ENCODE results near the gene DPP4.

The DPP4 gene

GRCh38 chr2:162114271-162114670 is 40.3 kb upstream of the DPP4 start:
- DNase-seq (ENCODE audit: low spot score), result no peak
- Histone ChIP-seq H3K9me3 (replicated peaks in 1 of 2; ENCODE audit: control insufficient read depth in 2 of 2, insufficient read depth in 1 of 2, low read depth in 1 of 2, low read length in 2 of 2) (peaks cover 0 to 4% of the 10 kb centered on the region in 2 donors), H3K14ac (ENCODE audit: low read length) (no peak overlapping the region), H3K18ac (ENCODE audit: low read length) (no peak overlapping the region), H3K4me3 (ENCODE audit: low read length in 2 of 2) (no peak overlapping the region), H2BK120ac (ENCODE audit: low read depth, low read length) (no peak overlapping the region), H3K4me1 (ENCODE audit: control insufficient read depth in 2 of 2, insufficient read depth in 1 of 2, low read depth in 1 of 2, low read length in 2 of 2) (no peaks in the 10 kb centered on the region), H3K23ac (ENCODE audit: low read depth, low read length, poor library complexity) (no peak overlapping the region), H3K4ac (ENCODE audit: low read length) (no peak overlapping the region), H3K27ac (replicated peaks; ENCODE audit: low read length) (no peak overlapping the region), H3K4me2 (ENCODE audit: insufficient read depth, low read length, poor library complexity, severe bottlenecking) (no peak overlapping the region), H2AK5ac (ENCODE audit: low read depth, low read length) (no peak overlapping the region), H2BK5ac (ENCODE audit: low read length) (no peak overlapping the region), H3K9ac (ENCODE audit: low read depth, low read length, poor library complexity) (no peak overlapping the region), H3K36me3 (replicated peaks in 1 of 2; ENCODE audit: control insufficient read depth in 2 of 2, insufficient read depth in 2 of 2, low read length in 2 of 2) (no peaks in the 10 kb centered on the region), H4K91ac (ENCODE audit: low read depth, low read length, poor library complexity) (no peak overlapping the region), H4K8ac (ENCODE audit: low read depth, low read length) (no peak overlapping the region), H3K27me3 (ENCODE audit: control insufficient read depth in 3 of 3, insufficient read depth in 3 of 3, low read depth in 1 of 3, low read length in 3 of 3) (no peaks in the 10 kb centered on the region), H3K79me1 (ENCODE audit: low read depth, low read length) (no peaks in the 10 kb centered on the region), H2BK12ac (ENCODE audit: low read length) (no peak overlapping the region), H2AFZ (ENCODE audit: low read length) (no peak overlapping the region), H2BK15ac (ENCODE audit: low read length) (no peak overlapping the region)
- WGBS, 2 donors (ENCODE audit: extremely low coverage in 2 of 2, insufficient read length in 2 of 2, insufficient replicate concordance in 1 of 2), result no CpG with 5 or more reads among the region's 1 CpG

GRCh38 chr2:162113776-162114168 is 39.8 kb upstream of the DPP4 start:
- Histone ChIP-seq H3K79me1 (ENCODE audit: low read depth, low read length) (no peaks in the 10 kb centered on the region), H3K27ac (replicated peaks; ENCODE audit: low read length) (no peak overlapping the region), H3K4me1 (ENCODE audit: control insufficient read depth in 2 of 2, insufficient read depth in 1 of 2, low read depth in 1 of 2, low read length in 2 of 2) (no peaks in the 10 kb centered on the region), H2BK12ac (ENCODE audit: low read length) (no peak overlapping the region), H3K9ac (ENCODE audit: low read depth, low read length, poor library complexity) (no peak overlapping the region), H3K18ac (ENCODE audit: low read length) (no peak overlapping the region), H4K91ac (ENCODE audit: low read depth, low read length, poor library complexity) (no peak overlapping the region), H3K4me2 (ENCODE audit: insufficient read depth, low read length, poor library complexity, severe bottlenecking) (no peak overlapping the region), H3K14ac (ENCODE audit: low read length) (no peak overlapping the region), H3K4ac (ENCODE audit: low read length) (no peak overlapping the region), H3K27me3 (ENCODE audit: control insufficient read depth in 3 of 3, insufficient read depth in 3 of 3, low read depth in 1 of 3, low read length in 3 of 3) (no peaks in the 10 kb centered on the region), H2AFZ (ENCODE audit: low read length) (no peak overlapping the region), H2BK120ac (ENCODE audit: low read depth, low read length) (no peak overlapping the region), H3K9me3 (replicated peaks in 1 of 2; ENCODE audit: control insufficient read depth in 2 of 2, insufficient read depth in 1 of 2, low read depth in 1 of 2, low read length in 2 of 2) (peaks cover 0 to 4% of the 10 kb centered on the region in 2 donors), H2BK15ac (ENCODE audit: low read length) (no peak overlapping the region), H3K4me3 (ENCODE audit: low read length in 2 of 2) (no peak overlapping the region), H2AK5ac (ENCODE audit: low read depth, low read length) (no peak overlapping the region), H3K23ac (ENCODE audit: low read depth, low read length, poor library complexity) (no peak overlapping the region), H4K8ac (ENCODE audit: low read depth, low read length) (no peak overlapping the region), H2BK5ac (ENCODE audit: low read length) (no peak overlapping the region), H3K36me3 (replicated peaks in 1 of 2; ENCODE audit: control insufficient read depth in 2 of 2, insufficient read depth in 2 of 2, low read length in 2 of 2) (no peaks in the 10 kb centered on the region)
- no CpG with 5 or more reads among the region's 1 CpG for WGBS, 2 donors (ENCODE audit: extremely low coverage in 2 of 2, insufficient read length in 2 of 2, insufficient replicate concordance in 1 of 2)
- no peak for DNase-seq (ENCODE audit: low spot score)

GRCh38 chr2:162113088-162113775 is 39.2 kb upstream of the DPP4 start:
- Histone ChIP-seq H3K27me3 (ENCODE audit: control insufficient read depth in 3 of 3, insufficient read depth in 3 of 3, low read depth in 1 of 3, low read length in 3 of 3) (no peaks in the 10 kb centered on the region), H4K8ac (ENCODE audit: low read depth, low read length) (no peak overlapping the region), H3K36me3 (replicated peaks in 1 of 2; ENCODE audit: control insufficient read depth in 2 of 2, insufficient read depth in 2 of 2, low read length in 2 of 2) (no peaks in the 10 kb centered on the region), H2AFZ (ENCODE audit: low read length) (no peak overlapping the region), H3K4me3 (ENCODE audit: low read length in 2 of 2) (no peak overlapping the region), H2BK5ac (ENCODE audit: low read length) (no peak overlapping the region), H3K4me2 (ENCODE audit: insufficient read depth, low read length, poor library complexity, severe bottlenecking) (no peak overlapping the region), H3K9ac (ENCODE audit: low read depth, low read length, poor library complexity) (no peak overlapping the region), H3K79me1 (ENCODE audit: low read depth, low read length) (no peaks in the 10 kb centered on the region), H3K23ac (ENCODE audit: low read depth, low read length, poor library complexity) (no peak overlapping the region), H2BK120ac (ENCODE audit: low read depth, low read length) (no peak overlapping the region), H3K27ac (replicated peaks; ENCODE audit: low read length) (no peak overlapping the region), H2AK5ac (ENCODE audit: low read depth, low read length) (no peak overlapping the region), H3K4ac (ENCODE audit: low read length) (no peak overlapping the region), H3K14ac (ENCODE audit: low read length) (no peak overlapping the region), H2BK12ac (ENCODE audit: low read length) (no peak overlapping the region), H4K91ac (ENCODE audit: low read depth, low read length, poor library complexity) (no peak overlapping the region), H2BK15ac (ENCODE audit: low read length) (no peak overlapping the region), H3K4me1 (ENCODE audit: control insufficient read depth in 2 of 2, insufficient read depth in 1 of 2, low read depth in 1 of 2, low read length in 2 of 2) (no peaks in the 10 kb centered on the region), H3K9me3 (replicated peaks in 1 of 2; ENCODE audit: control insufficient read depth in 2 of 2, insufficient read depth in 1 of 2, low read depth in 1 of 2, low read length in 2 of 2) (peaks cover 0 to 4% of the 10 kb centered on the region in 2 donors), H3K18ac (ENCODE audit: low read length) (no peak overlapping the region)
- no peak for DNase-seq (ENCODE audit: low spot score)
- WGBS, 2 donors (ENCODE audit: extremely low coverage in 2 of 2, insufficient read length in 2 of 2, insufficient replicate concordance in 1 of 2), result no CpG with 5 or more reads among the region's 3 CpGs

- H2BK5ac ChIP-seq (ENCODE audit: low read length), result no peak overlapping the region
- H3K14ac ChIP-seq (ENCODE audit: low read length), result no peak overlapping the region
- H2BK12ac ChIP-seq (ENCODE audit: low read length), result no peak overlapping the region
- no peak overlapping the region for H2BK15ac ChIP-seq (ENCODE audit: low read length)
- H3K4me2 ChIP-seq (ENCODE audit: insufficient read depth, low read length, poor library complexity, severe bottlenecking), result no peak overlapping the region
- H3K36me3 ChIP-seq (replicated peaks in 1 of 2; ENCODE audit: control insufficient read depth in 2 of 2, insufficient read depth in 2 of 2, low read length in 2 of 2), result no peaks in the 10 kb centered on the region
- H3K9me3 ChIP-seq (replicated peaks in 1 of 2; ENCODE audit: control insufficient read depth in 2 of 2, insufficient read depth in 1 of 2, low read depth in 1 of 2, low read length in 2 of 2), result peaks cover 0 to 4% of the 10 kb centered on the region in 2 donors
- whole genome bisulfite sequencing, 2 donors (ENCODE audit: extremely low coverage in 2 of 2, insufficient read length in 2 of 2, insufficient replicate concordance in 1 of 2), result no CpG with 5 or more reads among the region's 5 CpGs
- no peak overlapping the region for H2AK5ac ChIP-seq (ENCODE audit: low read depth, low read length)
- H3K9ac ChIP-seq (ENCODE audit: low read depth, low read length, poor library complexity), result no peak overlapping the region
- no peak overlapping the region for H2AFZ ChIP-seq (ENCODE audit: low read length)
- no peak overlapping the region for H3K4ac ChIP-seq (ENCODE audit: low read length)
- no peak overlapping the region for H3K18ac ChIP-seq (ENCODE audit: low read length)
- no peak overlapping the region for H4K8ac ChIP-seq (ENCODE audit: low read depth, low read length)
- H3K23ac ChIP-seq (ENCODE audit: low read depth, low read length, poor library complexity), result no peak overlapping the region
- no peaks in the 10 kb centered on the region for H3K27me3 ChIP-seq (ENCODE audit: control insufficient read depth in 3 of 3, insufficient read depth in 3 of 3, low read depth in 1 of 3, low read length in 3 of 3)
- no peak overlapping the region for H4K91ac ChIP-seq (ENCODE audit: low read depth, low read length, poor library complexity)
- H3K27ac ChIP-seq (replicated peaks; ENCODE audit: low read length), result no peak overlapping the region
- no peaks in the 10 kb centered on the region for H3K4me1 ChIP-seq (ENCODE audit: control insufficient read depth in 2 of 2, insufficient read depth in 1 of 2, low read depth in 1 of 2, low read length in 2 of 2)
- no peaks in the 10 kb centered on the region for H3K79me1 ChIP-seq (ENCODE audit: low read depth, low read length)
- H3K4me3 ChIP-seq (ENCODE audit: low read length in 2 of 2), result no peak overlapping the region
- no peak for DNase-seq (ENCODE audit: low spot score)
- H2BK120ac ChIP-seq (ENCODE audit: low read depth, low read length), result no peak overlapping the region
Observed at GRCh38 chr2:162111958-162112850, 38.2 kb upstream of the DPP4 start.
